Adrenal gland (tissue), 12 donors: ENCODE results near the gene OLA1. TPM values are rescaled to one million over a fixed set of nuclear protein-coding genes. Genes with fewer than 3 reads are reported as not detected.

Experiments used
- DNase-seq, 7 donors: peaks; one replicate each; pipeline ENCODE4 v3.0.0-alpha.2; 2019 to 2020
- H3K27ac ChIP-seq, 5 donors: fragments of 200-600 bp; sonication (generic) in 4 of 5; 1 replicate in 3 of 5; 2 replicates in 2 of 5; pipeline versions ENCODE4 v1.5.1 to v1.8.0; 2016 to 2020; ENCODE audit warnings: mild to moderate bottlenecking in 1 of 5
- H3K27me3 ChIP-seq: fragments of 200-600 bp; 2 replicates; pipeline ENCODE4 v1.8.0; 2021
- H3K36me3 ChIP-seq, 2 donors: fragments of 200-600 bp; replicated peaks in 1 of 2; 1 replicate in 1 of 2; 2 replicates in 1 of 2; pipeline versions ENCODE4 v1.5.1 to v1.8.0; 2018 to 2022
- H3K4me1 ChIP-seq, 2 donors: fragments of 200-600 bp; replicated peaks in 1 of 2; 1 replicate in 1 of 2; 2 replicates in 1 of 2; pipeline versions ENCODE4 v1.5.1 to v1.8.0; 2018 to 2021
- H3K4me3 ChIP-seq, 4 donors: fragments of 200-600 bp; sonication (generic) in 3 of 4; one replicate each; pipeline ENCODE4 v1.5.1; 2016 to 2018
- H3K9me3 ChIP-seq, 3 donors: fragments of 200-600 bp; sonication (generic) in 1 of 3; replicated peaks in 1 of 3; 1 replicate in 2 of 3; 2 replicates in 1 of 3; pipeline versions ENCODE4 v1.5.1 to v1.8.0; 2016 to 2021
- CTCF ChIP-seq, 6 experiments: fragments of 450-650 bp in 4 of 6; fragments of 200-600 bp in 2 of 6; sonication (generic) in 1 of 6; IDR thresholded peaks; 1 replicate in 5 of 6; 2 replicates in 1 of 6; pipeline versions ENCODE4 v1.5.1 to v1.8.0; 2016 to 2021; ENCODE audit warnings: antibody characterized with exemption in 6 of 6, mild to moderate bottlenecking in 2 of 6, moderate library complexity in 1 of 6
- POLR2A ChIP-seq, 2 donors: fragments of 450-650 bp; IDR thresholded peaks; one replicate each; pipeline ENCODE4 v1.6.1; 2017; ENCODE audit warnings: antibody characterized with exemption in 2 of 2, mild to moderate bottlenecking in 2 of 2, moderate library complexity in 1 of 2
- WGBS, 4 donors: extraction: QIAGEN DNeasy Blood & Tissue Kit in 2 of 4; methylation state at CpG; one replicate each; pipeline versions ENCODE4 v1.1.5 to v1.1.7; 2013 to 2017; 5-methylcytosine and 5-hydroxymethylcytosine counted together
- intact Hi-C, 2 donors: fragments of 100-400 bp; cut with DNase I; formaldehyde crosslinking; loops; one replicate each; pipeline versions ENCODE4 v1.14.1 to v1.15.0; 2022 to 2023
- polyA plus RNA-seq, 3 donors: library from polyadenylated mRNA; stranded (reverse); fragments of 200-250 nt in 2 of 3; fragments of 350-450 nt in 1 of 3; fragmentation: Illumina TruSeq in 1 of 3; extraction: RNeasy Lipid Tissue Mini Kit (QIAGEN cat#74804) in 1 of 3; gene quantifications; one replicate each; pipeline ENCODE4 v1.2.3, GENCODE V29; 2013 to 2014
- total RNA-seq, 9 donors: library from RNA; depleted of rRNA in 4 of 9; stranded (reverse); fragments of >200 nt in 4 of 9; fragments of 120-200 nt in 1 of 9; fragmentation: NEBNext Ultra II Directional in 1 of 9; extraction: Animal tissue kit (Norgen Biotek cat#: 25700) in 1 of 9; gene quantifications; one replicate each; pipeline versions ENCODE4 v1.1.0 to v1.2.4, GENCODE V29; 2013 to 2023
- donor health status: healthy with polysubstance abuse.
- donor health status: Bipolar disorder and iron deficiency.
- donor health status: DM: yes; HTN: yes; CAD: no.
- donor health status: DM: no; HTN: no; CAD: no.
- donor health status: DM: no; HTN: no; CAD: no.
- donor health status: DM: yes; HTN: yes; CAD: no.

Gene OLA1
- total and polyA plus RNA-seq, 12 donors = 30.1 to 182 (median 68.9) TPM

DNA sequence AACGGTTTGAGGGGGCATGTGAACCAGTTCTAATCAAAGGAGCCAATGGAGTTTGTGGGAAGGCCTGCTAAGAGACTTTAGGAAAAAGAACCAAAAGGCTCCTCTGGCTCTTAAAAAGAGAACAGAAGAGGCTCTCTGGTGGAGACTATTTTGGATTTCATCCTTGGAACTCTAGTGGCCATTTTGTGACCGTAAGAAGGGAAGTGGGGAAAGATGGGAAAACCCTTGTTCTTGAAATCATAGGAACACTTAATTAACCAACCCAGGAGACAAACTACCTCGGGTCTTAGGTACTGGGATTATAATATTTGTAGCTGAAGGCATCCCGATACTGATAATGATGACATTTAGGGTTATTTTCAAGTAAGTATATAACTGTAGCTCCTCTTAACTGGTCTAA, 157.9 kb downstream of the OLA1 start:
- Histone ChIP-seq H3K27me3 (no peaks in the 10 kb centered on the region), H3K9me3 (no peaks in the 10 kb centered on the region), H3K4me1 (no peaks in the 10 kb centered on the region), H3K4me3 (no peak overlapping the region), H3K27ac (no peak overlapping the region), H3K36me3 (no peaks in the 10 kb centered on the region)
- WGBS, 4 donors = 92 to 95% (median 93%) methylated on average over 4 of the region's 4 CpGs
- TF ChIP-seq CTCF (IDR thresholded peaks at IDR 0.05) (no peak), POLR2A (IDR thresholded peaks at IDR 0.05) (no peak)
- intact Hi-C loops = no loop called here
- DNase-seq = no peak

DNA sequence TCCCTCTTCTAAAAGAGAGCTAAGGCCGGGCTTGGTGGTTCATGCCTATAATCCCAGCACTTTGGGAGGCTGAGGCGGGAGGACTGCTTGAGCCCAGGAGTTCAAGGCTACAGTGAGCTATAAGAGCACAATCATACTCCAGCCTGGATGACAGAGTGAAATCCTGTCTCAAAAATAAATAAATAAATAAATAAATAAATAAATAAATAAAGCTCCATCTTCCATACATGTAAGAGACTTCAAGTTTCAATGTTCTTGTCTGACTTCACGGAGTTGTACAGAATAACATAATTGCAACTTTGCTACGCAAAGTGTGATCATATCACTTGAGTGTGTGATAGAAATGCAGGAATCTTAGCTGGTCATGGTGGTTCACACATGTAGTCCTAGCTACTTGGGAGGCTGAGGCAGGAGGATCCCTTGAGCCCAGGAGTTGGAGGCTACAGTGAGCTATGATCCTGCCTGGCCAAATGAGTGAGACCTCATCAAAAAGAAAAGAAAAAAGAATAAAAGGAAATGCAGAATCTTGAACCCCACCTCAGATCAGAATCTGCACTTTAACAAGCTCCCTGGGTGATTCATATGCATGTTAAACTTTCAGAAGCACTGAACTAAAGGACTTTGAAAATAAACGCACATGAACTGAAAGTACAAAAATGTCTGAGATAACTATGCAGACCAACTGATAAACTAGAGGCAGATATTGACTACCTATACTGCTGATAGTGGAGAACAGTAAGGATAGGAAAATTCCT, 159.4 kb downstream of the OLA1 start:
- no peak overlapping the region for H3K4me3 ChIP-seq
- no peak for TF ChIP-seq CTCF (IDR thresholded peaks at IDR 0.05)
- no peak for TF ChIP-seq POLR2A (IDR thresholded peaks at IDR 0.05)
- no peak overlapping the region for H3K27ac ChIP-seq
- no peak for DNase-seq
- no peaks in the 10 kb centered on the region for H3K4me1 ChIP-seq
- no peaks in the 10 kb centered on the region for H3K36me3 ChIP-seq
- no peaks in the 10 kb centered on the region for H3K9me3 ChIP-seq
- H3K27me3 ChIP-seq = no peaks in the 10 kb centered on the region
- intact Hi-C loops = no loop called here
- WGBS, 4 donors = 93 to 97% (median 94%) methylated on average over 5 of the region's 5 CpGs

GRCh38 chr2:174086708-174087107, 161.6 kb downstream of the OLA1 start:
- no peak overlapping the region for H3K27ac ChIP-seq
- DNase-seq = no peak
- 95 to 98% (median 96%) methylated on average over 11 of the region's 11 CpGs for WGBS, 4 donors
- TF ChIP-seq CTCF (IDR thresholded peaks at IDR 0.05) = no peak
- TF ChIP-seq POLR2A (IDR thresholded peaks at IDR 0.05) = no peak
- no peaks in the 10 kb centered on the region for H3K27me3 ChIP-seq
- intact Hi-C loops = no loop called here
- no peaks in the 10 kb centered on the region for H3K4me1 ChIP-seq
- H3K9me3 ChIP-seq = no peaks in the 10 kb centered on the region
- H3K4me3 ChIP-seq = no peak overlapping the region
- no peaks in the 10 kb centered on the region for H3K36me3 ChIP-seq

DNA sequence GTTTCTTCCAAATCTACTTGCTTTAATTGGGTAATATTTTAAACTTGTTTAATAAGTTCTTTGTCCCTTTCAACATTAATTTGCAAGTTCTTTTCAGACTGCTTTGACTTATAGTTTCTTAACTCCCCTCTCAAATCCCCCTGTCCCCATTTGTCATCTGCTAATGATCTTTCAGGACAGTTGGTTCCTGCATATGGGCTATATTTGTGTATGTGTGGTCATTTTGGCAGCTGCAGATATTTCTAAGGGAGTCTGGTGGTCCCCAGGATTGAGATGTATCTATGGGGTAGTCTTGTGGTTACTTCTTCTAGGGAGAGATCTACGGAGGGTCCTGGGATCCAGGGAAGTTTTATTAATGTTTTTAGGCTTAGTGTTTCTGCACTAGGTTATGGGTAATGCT, 162.6 kb downstream of the OLA1 start:
- TF ChIP-seq POLR2A (IDR thresholded peaks at IDR 0.05) (no peak), CTCF (IDR thresholded peaks at IDR 0.05) (no peak)
- WGBS, 4 donors = 93 to 98% (median 95%) methylated on average over 1 of the region's 1 CpG
- Histone ChIP-seq H3K4me3 (no peak overlapping the region), H3K27ac (no peak overlapping the region), H3K27me3 (no peaks in the 10 kb centered on the region), H3K36me3 (no peaks in the 10 kb centered on the region), H3K9me3 (no peaks in the 10 kb centered on the region), H3K4me1 (no peaks in the 10 kb centered on the region)
- intact Hi-C loops = no loop called here
- no peak for DNase-seq
